Muscle of arm (tissue), 12 donors: ENCODE data around the gene GAN. TPM values are rescaled to one million over a fixed set of nuclear protein-coding genes. Genes with fewer than 3 reads are reported as not detected.

Experiments
- DNase-seq: peaks from one replicate; pipeline ENCODE4 v3.0.0-alpha.2; 2013
- polyA plus RNA-seq, 12 donors: library from polyadenylated mRNA; unstranded; fragments of 120-200 nt; gene quantifications; one replicate each; pipeline ENCODE4 v1.2.1, GENCODE V29; 2013; ENCODE audit not compliant: insufficient read length in 12 of 12

GAN gene
- polyA plus RNA-seq, 12 donors, result 1.8 to 3.8 (median 2.9) TPM; not detected in 1

DNA sequence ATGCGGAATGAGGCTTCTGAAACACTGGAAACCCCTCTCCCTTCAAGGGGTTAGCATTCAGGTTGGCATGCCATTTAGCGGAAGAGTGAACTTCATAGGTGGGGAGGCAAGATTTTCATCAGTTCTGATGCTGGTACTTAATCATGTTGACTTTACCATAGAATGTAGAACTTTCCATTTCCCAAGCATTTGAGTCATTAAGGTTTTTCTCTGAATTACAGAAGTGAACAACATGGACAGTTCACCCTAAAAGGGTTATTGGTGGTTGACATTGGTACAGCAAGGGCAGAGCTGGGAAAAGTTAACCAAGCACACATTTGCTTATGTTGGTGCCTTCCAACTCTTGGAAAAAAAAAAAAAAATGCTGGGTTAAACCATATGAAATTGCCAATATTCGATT lies 39.1 kb downstream of the GAN start:
- DNase-seq, result no peak

DNA sequence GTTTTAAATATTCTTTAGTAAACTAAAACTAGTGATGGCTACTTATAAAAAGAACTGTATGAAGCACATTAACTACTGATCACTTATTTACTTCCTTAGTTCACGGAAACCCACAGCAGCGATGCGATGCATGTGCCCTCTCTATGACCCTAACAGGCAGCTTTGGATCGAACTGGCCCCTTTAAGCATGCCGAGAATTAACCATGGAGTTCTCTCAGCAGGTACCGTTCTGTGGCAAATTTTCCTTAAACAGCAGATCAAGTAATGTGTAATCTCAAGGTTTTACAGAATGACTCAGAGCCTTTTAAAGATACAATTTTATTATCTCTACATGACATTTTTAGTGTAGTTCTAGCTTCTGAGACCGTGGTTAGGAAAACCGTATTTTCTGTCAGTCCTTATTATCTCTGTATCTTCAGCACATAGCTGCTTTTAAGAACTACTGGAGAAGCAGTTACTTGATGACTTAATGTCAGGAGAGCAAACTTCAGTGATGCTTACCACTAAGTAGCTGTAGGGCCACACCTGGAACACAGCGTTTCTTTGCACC lies 43.0 kb downstream of the GAN start:
- no peak for DNase-seq

DNA sequence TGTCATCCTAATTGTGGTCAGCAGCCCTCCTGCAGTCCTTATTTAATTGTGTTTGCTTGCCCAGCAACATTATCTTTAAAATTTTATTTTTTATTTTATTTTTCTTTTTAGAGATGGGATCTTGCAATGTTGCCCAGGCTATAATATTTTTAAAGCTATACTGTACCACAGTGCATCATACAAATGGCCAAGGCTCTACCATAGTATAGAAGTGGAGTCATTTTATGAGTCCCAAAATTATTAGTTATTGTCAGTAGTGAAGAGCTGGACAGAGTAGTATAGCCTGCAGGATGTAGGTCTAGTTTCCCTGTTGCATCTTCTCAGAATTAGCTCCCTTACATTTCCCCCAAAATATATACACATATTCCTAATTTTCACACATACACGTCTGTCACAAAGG lies 44.1 kb downstream of the GAN start:
- no peak for DNase-seq

DNA sequence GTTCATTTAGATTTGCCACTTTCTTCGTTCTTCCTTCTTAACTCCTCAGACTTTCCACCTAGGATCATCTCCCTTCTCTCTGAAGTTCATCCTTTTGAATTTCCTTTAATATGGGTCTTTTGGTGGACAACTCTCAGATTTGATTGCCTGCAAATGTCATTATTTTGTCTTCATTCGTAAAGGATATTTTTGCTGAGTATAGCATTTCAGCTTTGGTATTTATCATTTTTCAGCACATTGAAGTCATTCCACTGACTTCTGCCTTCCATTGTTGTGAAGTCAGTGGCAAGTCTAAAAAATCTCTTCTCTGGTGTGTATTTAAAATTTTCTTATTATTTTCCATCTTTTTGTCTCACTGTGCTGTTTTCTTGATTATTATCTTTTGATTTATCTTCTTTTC lies 45.4 kb downstream of the GAN start:
- no peak for DNase-seq

DNA sequence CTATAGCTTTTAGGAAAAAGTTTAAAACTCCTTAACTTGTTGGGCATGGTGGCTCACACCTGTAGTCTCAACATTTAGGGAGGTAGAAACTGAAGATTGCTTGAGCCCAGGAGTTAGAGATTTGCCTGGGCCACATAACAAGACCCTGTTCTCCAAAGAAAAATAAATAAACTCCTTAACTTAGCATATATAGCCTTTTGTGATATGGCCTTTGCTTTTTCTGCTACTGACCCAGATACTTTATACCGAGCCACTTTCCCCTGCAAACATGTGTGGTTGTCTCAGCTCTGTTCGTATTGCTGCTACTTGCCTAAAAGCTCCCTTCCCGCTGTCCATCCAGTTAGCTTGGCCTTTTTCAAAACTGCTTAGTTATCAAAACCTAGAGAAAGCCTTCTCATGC lies 51.0 kb downstream of the GAN start:
- no peak for DNase-seq

DNA sequence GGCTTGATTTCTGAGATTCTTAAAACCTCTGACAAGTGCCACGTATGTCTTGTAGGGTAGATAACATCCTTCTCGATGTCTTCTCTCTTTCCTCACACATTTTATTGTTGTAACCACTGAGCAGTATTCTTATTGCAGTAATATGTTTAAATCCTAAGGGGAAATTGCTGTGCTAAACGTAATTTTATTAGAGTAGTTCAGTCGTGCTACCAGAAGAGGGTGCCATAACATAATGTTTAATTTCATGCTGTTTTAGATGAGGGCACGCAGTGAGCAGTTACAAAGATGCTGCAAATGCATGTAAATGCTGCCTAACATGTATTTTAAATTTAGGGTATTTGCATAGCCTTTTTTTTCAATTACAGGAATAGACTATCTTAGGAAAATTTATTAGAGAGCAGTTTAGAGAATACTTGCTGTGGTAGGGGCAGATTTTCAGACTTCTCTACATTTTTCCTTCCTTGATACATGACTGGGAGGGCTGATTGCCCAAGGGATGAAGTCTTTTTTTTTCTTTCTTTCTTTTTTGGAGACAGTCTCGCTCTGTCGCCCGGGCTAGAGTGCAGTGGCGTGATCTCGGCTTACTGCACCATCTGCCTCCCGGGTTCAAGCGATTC lies 51.7 kb downstream of the GAN start:
- DNase-seq, result peak; percentile 61

DNA sequence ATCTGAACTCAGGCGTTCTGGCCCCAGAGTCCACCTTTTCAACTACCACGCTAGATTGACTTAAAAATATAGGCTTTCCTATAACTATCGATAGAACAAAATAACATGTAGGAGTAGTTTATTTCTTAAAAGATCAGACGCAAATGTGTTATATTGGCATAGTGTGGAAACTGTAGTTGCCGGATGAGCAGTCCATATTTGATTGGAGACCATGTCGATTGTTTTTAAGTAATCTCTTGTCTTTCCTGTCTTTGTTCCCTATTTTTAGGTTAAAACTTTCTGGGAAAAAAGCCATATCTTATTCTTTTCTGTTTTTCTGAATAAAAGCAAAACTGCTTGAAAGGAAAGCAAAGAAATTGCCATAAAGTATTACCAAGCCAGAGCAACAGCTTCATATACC lies 53.1 kb downstream of the GAN start:
- DNase-seq, result no peak

DNA sequence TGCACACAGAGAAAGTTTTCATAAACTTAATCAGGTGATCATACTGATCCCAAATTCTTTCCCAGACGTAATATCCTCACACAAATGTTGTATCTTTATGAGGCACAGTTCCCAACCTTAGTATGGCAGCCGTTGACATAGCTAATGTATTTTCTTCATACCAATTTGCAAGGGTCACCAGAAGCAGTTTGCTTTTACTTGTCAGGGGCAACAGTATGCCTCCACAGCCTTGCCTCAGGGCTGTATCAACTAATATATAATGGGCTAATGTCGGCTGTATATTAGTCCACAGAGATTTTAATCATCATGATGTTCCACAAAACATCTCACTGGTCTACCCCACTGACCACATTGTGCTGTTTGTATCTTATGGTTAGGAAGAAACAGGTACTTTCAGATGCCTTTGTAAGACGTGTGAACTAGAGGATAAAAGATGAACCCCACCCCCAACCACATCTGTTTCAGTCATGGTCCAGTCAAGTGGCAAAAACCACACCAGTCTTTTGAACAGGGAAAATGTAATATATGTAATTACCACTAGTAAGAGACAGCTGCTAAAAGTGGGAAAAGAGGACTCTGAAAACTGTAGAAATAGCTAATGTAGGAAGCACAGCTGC lies 55.2 kb downstream of the GAN start:
- DNase-seq, result no peak

DNA sequence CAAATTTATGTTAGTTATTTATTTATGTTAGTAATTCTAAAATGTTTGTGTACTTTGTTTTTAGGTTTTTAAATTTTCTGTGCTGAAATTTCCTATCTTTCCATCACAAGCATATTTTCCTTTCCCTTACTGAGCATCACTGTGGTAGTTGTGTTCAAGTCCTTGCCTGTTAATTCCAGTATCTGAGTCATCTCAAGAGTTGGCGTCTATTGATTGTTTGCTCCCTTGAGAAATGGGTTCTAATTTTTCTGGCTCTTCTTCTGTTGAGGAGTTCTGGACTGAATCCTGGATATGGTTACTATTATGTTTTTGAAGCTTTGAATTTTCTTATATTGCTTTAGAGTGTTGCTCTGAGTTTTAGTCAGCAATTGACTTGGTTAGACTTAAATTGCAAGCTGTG lies 56.3 kb downstream of the GAN start:
- DNase-seq, result no peak

DNA sequence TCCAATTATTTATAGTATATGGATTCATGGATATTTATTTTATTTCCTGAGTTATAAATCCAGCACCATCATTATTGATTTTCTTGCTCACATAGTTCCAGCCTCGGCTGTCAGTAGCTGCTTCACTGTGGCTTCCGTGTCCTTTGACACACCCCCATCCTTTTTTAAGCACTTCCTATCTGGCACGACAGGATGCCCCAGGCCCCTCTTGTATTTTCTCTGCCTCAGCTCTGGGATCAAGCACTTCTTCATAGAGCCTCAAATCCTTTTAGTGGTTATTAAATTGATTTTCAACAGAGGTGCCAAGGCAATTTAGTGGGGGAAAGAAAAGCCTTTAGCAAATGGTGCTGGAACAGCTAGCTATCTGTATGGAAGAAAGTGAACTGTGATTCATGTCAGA lies 59.8 kb downstream of the GAN start:
- DNase-seq, result no peak

DNA sequence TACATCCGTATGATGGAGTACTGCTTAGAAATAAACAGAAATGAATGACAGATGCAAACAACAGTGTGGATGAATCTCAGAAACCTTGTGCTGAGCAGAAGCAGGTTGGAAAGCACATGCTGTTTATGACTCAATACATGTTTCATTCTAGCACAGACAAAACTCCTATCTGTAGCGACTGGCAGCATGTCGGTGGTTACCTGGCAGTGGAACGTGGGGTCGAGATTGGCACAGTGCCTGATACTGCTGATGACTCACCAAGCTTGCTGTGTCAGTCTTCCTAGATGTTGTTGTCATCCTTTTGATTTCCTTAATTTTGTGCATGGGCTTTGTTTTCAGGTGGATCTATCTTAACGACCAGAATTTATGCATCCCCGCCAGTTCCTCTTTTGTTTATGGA lies 62.1 kb downstream of the GAN start:
- DNase-seq, result no peak

DNA sequence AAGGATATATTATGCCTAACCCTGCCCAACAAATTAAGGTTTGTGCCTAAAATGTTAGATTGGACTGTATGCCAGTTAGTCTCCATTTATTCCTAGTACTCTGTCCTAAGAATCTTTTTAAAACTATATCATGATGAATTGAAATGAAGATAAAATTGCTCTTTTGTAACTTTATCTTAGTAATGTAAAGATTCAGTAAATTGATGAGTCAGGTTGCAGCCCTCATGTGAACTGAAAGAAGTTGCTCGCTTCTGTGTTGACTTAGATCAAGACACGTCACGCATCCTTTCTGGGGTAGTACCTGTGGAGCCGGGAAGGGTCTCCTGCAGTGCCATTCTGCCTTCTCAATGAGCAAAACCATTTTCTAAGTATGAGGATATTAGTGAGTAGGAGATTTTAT lies 63.3 kb downstream of the GAN start:
- no peak for DNase-seq

DNA sequence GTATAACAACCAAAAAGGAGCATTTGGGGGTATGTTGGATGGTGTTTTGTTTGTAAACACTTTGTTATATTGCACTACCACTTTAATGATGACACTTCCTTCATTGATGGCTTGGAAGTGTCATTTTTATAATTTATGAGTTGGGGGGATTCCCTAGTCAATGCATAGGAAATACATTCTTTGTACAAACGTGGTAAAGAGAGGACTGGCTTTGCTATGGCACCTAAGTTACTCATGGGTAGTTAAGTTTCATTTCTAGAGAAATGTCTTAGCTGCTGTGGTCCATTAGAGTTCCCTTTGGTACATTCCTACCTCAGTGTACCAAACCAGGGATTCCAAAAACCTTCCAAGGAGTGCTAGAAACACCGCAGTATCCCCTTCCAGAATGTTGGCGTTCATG lies 66.2 kb downstream of the GAN start:
- DNase-seq, result no peak

DNA sequence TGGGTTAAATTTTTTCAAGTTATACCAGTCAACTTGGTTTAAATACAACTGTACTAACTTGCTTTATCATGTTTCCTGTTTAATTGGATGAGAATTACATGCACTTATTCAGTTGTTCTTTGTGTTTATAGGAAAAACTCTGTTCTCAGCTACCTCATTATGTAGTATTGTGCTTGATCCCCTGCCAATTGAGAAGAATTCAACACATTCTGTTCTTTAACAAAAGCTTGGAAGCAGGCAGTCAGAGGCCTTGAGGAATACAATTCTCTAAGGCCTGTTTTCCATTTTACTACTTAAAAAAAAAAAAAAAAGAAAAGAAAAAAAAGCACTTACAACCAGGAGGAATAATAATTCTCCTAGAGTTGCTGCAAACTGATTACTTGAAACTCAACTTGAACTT lies 69.2 kb downstream of the GAN start:
- no peak for DNase-seq

DNA sequence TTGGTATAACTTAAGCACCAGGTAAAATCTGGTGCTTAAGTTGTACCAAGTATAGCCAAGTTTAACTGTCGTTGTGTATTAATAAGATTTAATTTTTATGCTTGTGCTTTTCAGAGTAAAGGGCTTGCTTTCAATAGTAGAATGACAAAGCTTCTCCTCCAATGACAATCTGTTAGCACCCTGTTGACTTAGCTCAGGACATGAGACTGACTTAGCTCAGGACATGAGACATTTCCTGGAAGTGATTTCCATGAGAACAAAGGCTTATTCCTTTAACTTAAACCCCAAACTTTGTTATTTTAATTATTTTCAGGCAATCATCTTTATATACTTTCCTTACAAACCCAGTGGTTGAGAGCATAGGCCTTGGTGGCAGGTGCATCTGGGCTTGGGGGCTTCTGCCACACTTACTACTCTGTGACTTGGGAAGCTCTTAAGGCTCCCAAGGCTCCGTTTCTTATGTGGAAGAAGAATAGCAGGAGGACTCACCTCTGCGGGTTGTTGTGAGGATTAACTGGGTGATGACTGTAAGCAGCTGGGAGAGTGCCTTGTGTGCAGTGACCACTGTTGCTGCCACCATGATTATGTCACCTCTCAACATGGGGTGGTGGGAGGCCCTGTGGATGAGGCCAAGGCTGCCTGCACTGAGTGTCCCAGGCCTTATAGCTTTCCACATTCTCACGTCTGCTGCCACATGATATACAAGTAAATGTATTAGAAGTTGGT lies 70.4 kb downstream of the GAN start:
- DNase-seq, result no peak

DNA sequence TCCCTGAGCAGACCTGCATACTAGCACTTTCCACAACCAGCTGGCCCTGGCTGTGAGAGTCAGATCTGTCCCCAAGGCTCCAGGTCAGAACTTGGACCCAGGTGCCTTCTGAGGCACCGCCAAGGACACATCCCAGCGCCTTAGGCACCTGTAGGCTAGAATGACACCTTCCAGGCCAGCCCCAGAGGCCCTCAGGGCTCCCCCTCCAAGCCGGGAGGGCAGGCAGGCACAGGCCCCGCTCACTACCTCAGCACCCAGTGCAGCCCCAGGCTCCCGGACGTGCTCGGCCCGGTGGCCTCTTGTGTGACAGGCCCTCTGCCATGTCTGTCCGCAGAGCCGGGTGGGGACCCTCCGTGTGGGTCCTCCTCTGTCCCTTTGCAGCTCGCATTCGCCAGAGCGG lies 73.6 kb downstream of the GAN start:
- no peak for DNase-seq

DNA sequence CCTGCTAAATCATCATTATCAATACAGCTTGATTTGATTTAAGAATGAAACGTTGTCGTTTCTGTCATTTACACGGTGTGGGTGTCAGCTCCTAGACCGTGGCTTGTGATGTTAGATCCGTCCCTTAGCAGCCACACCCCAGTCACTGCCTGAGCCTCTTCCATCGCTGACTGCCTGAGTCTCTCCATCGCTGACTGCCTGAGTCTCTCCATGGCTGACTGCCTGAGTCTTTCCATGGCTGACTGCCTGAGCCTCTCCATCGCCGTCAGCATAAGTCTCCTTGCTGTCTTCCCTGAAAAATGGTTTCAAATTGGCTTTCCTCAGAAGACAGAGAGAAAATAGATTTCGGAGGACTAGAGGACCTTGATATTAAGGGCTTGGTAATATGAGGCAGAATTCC lies 76.1 kb downstream of the GAN start:
- DNase-seq, result no peak

DNA sequence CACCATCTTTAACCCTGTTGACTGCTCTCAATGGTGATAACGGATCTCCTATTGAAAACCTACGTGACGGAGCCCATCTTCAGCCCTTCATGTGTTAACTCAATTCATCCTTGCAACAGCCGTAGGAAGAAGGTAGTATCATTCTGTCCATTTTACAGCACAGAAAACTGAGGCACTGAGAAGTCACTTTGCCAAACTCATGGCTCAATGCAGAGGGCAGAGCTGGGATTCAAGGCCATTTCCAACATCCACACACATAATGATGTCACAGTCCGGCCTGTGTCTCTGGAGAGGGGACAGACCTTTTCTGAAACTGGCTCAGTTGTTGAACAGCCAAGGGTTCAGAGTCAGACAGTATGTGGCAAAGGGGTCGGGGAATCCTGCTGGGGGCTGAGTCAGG lies 77.2 kb downstream of the GAN start:
- DNase-seq, result no peak

DNA sequence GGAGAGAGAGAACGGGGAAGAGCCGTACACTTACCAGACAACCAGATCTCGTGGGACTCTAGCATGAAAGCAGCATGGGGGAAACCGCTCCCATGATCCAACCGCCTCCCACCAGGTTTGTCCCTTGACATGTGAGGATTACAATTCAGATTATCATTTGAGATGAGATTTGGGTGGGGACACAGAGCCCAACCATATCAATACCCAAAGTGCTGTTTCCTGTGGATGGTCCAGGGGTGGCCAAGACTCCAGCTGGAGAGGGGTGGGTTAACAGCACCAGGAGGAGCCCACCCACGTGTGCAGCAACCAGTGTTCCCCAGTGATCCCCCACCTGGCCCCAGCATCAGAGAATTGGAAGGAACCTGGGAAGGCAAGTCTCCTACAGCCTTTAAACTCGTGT lies 79.7 kb downstream of the GAN start:
- DNase-seq, result no peak

DNA sequence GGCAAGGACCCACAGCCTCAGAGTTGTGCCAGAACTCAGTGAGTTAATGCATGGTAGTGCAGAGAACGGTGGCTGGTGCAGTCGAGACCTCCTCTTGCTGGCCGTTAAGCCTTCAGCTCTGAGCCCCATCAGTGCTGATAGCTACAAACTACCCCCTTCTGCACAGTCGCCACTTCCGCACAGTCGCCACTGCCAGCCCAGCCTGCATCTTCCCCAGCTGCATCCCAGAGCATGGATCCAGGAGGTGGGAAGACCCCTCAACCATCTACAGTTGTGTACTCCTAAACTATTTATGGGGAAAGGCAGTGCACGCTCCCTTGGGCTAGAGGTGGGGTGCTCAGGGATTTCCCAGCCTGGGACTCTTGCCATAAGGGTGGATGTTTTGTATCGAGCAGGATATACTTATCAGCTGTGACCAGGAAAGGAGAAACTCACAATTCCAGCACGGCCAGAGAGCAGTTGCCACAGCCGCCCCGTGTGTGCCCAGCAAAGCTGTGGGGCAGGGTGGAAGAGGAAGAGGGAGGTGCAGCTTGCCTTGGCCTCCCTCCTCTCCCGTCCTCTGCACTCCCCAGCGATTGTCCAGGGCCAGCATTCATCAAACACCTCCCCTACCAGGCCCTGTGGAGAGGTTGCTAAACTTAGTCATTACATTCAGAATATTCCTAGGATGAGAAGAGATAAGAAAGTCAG lies 80.3 kb downstream of the GAN start:
- no peak for DNase-seq

DNA sequence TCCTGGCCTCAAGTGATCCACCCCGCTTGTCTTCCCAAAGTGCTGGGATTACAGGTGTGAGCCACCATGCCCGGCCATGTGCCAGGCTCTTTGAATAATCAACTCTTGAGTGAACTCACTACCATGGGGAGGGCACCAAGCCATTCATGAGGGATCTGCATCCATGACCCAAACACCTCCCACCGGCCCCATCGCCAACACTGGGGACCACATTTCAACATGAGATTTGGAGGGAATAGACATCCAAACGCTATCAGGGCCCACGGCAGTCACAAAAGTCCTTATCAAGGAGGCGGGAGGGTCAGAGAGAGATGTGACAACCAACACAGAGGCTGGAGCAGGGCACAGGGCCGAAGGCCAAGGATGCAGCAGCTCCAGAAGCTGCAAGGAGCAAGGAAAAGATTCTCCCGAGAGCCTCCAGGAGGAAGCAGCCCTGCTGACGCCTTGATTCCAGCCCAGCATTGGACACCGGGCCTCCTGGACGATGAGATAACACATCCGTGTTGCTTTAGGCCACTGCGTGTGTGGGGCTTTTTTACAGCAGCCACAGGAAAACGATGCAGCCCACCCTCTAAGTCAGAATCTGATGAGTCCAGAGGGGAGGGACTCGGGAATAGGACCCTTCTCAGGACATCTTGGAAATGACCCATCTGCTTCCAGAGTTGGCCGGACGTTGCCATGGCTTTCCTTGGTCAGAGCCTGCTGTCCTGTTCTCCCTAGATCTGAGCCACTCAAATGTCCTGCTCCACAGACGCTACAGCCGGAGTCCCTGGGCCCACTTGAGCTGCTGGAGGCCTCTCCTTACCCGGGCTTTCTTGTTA lies 82.5 kb downstream of the GAN start:
- DNase-seq, result no peak
